Body of pancreas (tissue), 4 donors: ENCODE measurements around the gene UROS.

Source experiments
- POLR2A ChIP-seq, 3 donors: fragments of 450-650 bp; IDR thresholded peaks; one replicate each; pipeline ENCODE4 v1.6.1; 2016; ENCODE audit warnings: antibody characterized with exemption in 3 of 3, mild to moderate bottlenecking in 2 of 3
- TF ChIP-seq, protein P1 (sequence below), 7 experiments: fragments of 450-650 bp in 4 of 7; fragments of 200-600 bp in 3 of 7; sonication (generic) in 3 of 7; IDR thresholded peaks; one replicate each; pipeline ENCODE4 v1.5.1; 2016 to 2019; ENCODE audit warnings: antibody characterized with exemption in 7 of 7

GRCh38 chr10:125817337-125817946, 5.6 kb downstream of the UROS start:
- TF ChIP-seq, protein P1, sequence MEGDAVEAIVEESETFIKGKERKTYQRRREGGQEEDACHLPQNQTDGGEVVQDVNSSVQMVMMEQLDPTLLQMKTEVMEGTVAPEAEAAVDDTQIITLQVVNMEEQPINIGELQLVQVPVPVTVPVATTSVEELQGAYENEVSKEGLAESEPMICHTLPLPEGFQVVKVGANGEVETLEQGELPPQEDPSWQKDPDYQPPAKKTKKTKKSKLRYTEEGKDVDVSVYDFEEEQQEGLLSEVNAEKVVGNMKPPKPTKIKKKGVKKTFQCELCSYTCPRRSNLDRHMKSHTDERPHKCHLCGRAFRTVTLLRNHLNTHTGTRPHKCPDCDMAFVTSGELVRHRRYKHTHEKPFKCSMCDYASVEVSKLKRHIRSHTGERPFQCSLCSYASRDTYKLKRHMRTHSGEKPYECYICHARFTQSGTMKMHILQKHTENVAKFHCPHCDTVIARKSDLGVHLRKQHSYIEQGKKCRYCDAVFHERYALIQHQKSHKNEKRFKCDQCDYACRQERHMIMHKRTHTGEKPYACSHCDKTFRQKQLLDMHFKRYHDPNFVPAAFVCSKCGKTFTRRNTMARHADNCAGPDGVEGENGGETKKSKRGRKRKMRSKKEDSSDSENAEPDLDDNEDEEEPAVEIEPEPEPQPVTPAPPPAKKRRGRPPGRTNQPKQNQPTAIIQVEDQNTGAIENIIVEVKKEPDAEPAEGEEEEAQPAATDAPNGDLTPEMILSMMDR (IDR thresholded peaks at IDR 0.05) = no peak
- no peak for TF ChIP-seq POLR2A (IDR thresholded peaks at IDR 0.05)
